ENCODE data around the gene ARMC9. TPM values are rescaled to one million over a fixed set of nuclear protein-coding genes. Genes with fewer than 3 reads are reported as not detected.

The ARMC9 gene
- total RNA-seq, 1 donor from 2014 or later = 40.8 TPM

GRCh38 chr2:231394211-231395141 is 196.0 kb downstream of the ARMC9 start:
- H3K27me3 Mint-ChIP-seq = peaks cover 32% of the 10 kb centered on the region
- H3K27ac Mint-ChIP-seq = peak overlapping the region; percentile 66
- H3K4me1 Mint-ChIP-seq (ENCODE audit: low read depth) = peaks cover 4% of the 10 kb centered on the region
- DNase-seq (ENCODE audit: low spot score, unreplicated experiment) = no peak
- TF ChIP-seq, protein P1, sequence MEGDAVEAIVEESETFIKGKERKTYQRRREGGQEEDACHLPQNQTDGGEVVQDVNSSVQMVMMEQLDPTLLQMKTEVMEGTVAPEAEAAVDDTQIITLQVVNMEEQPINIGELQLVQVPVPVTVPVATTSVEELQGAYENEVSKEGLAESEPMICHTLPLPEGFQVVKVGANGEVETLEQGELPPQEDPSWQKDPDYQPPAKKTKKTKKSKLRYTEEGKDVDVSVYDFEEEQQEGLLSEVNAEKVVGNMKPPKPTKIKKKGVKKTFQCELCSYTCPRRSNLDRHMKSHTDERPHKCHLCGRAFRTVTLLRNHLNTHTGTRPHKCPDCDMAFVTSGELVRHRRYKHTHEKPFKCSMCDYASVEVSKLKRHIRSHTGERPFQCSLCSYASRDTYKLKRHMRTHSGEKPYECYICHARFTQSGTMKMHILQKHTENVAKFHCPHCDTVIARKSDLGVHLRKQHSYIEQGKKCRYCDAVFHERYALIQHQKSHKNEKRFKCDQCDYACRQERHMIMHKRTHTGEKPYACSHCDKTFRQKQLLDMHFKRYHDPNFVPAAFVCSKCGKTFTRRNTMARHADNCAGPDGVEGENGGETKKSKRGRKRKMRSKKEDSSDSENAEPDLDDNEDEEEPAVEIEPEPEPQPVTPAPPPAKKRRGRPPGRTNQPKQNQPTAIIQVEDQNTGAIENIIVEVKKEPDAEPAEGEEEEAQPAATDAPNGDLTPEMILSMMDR (IDR thresholded peaks at IDR 0.05; ENCODE audit: unreplicated experiment) = peak; percentile 49
- no peaks in the 10 kb centered on the region for H3K9me3 Mint-ChIP-seq (ENCODE audit: low read depth)
- peaks cover 3% of the 10 kb centered on the region for H3K36me3 Mint-ChIP-seq (ENCODE audit: insufficient read depth)
- peak overlapping the region; percentile 72 for H3K4me3 Mint-ChIP-seq (ENCODE audit: low read depth)

DNA sequence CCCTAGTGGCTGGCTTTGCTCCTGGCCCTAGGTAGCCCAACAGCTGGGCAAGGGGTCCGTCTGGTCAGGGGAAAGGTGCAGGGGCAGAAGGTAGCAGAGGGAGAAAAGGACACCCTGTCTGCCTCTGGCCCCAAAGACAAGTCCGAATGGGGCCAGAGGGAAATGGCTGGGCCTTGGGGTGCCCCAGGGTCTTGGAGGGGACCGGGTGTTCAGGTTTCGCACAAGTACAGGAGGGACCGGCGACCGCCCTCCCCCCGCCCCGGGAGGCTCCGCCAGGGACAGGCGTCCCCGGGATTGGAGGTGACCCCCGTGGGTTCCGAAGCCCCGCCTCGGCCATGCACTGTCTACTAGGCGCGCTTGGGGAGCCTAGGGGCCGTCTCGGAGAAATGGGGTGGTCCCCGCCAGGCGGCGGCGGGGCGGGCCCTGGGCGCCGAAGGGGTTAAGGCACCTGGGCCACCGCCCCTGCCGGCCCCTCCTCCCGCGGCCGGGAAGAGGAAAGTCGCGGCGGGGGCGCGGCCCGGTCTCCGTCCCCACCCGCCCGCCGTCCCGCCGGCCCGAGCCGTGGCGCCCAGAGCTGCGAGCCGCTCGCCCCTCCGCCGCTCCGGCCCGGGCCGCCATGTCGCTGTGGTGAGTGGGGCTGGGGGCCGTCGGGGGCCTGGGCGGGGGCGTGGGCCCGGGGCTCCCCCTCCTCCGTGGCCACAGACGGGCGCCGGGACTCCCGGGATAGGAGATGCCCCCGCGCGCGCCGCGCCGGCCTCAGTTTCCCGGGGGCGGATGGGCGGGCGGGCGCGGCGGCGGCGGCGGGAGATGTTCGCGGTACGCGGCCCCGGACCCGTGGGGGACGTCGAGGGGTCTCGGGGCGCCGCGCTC is 197.0 kb downstream of the ARMC9 start, which contains the start of gene B3GNT7:
Gene B3GNT7, plus strand, starts transcription at position 523 of the 870 bp plus-strand sequence. Its CDS starts 94 bp downstream, at position 617.
- H3K27me3 Mint-ChIP-seq = peaks cover 31% of the 10 kb centered on the region
- H3K27ac Mint-ChIP-seq = peak within 1 kb of the TSS; percentile 66
- H3K4me3 Mint-ChIP-seq (ENCODE audit: low read depth) = peak within 1 kb of the TSS; percentile 72
- DNase-seq (ENCODE audit: low spot score, unreplicated experiment) = no peak
- H3K4me1 Mint-ChIP-seq (ENCODE audit: low read depth) = peaks cover 7% of the 10 kb centered on the region
- TF ChIP-seq, protein P1 (IDR thresholded peaks at IDR 0.05; ENCODE audit: unreplicated experiment) = peak; percentile 12
- H3K9me3 Mint-ChIP-seq (ENCODE audit: low read depth) = no peaks in the 10 kb centered on the region
- peaks cover 3% of the 10 kb centered on the region for H3K36me3 Mint-ChIP-seq (ENCODE audit: insufficient read depth)

GRCh38 chr2:231396058-231396821 is 197.8 kb downstream of the ARMC9 start:
- Mint-ChIP-seq H3K27ac (no peak overlapping the region), H3K9me3 (ENCODE audit: low read depth) (no peaks in the 10 kb centered on the region), H3K27me3 (peaks cover 27% of the 10 kb centered on the region), H3K4me3 (ENCODE audit: low read depth) (peak overlapping the region; percentile 69), H3K4me1 (ENCODE audit: low read depth) (peaks cover 7% of the 10 kb centered on the region), H3K36me3 (ENCODE audit: insufficient read depth) (peaks cover 3% of the 10 kb centered on the region)
- DNase-seq (ENCODE audit: low spot score, unreplicated experiment) = no peak
- TF ChIP-seq, protein P1 (IDR thresholded peaks at IDR 0.05; ENCODE audit: unreplicated experiment) = no peak

GRCh38 chr2:231397011-231397927 is 198.8 kb downstream of the ARMC9 start:
- no peak overlapping the region for H3K27ac Mint-ChIP-seq
- H3K4me1 Mint-ChIP-seq (ENCODE audit: low read depth) = peaks cover 7% of the 10 kb centered on the region
- no peak for DNase-seq (ENCODE audit: low spot score, unreplicated experiment)
- H3K4me3 Mint-ChIP-seq (ENCODE audit: low read depth) = peak overlapping the region; percentile 69
- TF ChIP-seq, protein P1 (IDR thresholded peaks at IDR 0.05; ENCODE audit: unreplicated experiment) = no peak
- peaks cover 3% of the 10 kb centered on the region for H3K36me3 Mint-ChIP-seq (ENCODE audit: insufficient read depth)
- H3K9me3 Mint-ChIP-seq (ENCODE audit: low read depth) = no peaks in the 10 kb centered on the region
- H3K27me3 Mint-ChIP-seq = peaks cover 29% of the 10 kb centered on the region
